Mucosa of rectum (tissue), 2 donors: ENCODE results near the gene RFPL1.
"Not testable (repeated sequence)": the region's sequence is repeated elsewhere in the genome, so short reads cannot be mapped to it uniquely, and the experiment has no call there.

ENCODE experiments used
- H3K27ac ChIP-seq, 2 donors: one replicate each; pipeline ENCODE4 v1.7.0; 2013; ENCODE audit warnings: inconsistent platforms in 2 of 2, low read depth in 2 of 2, low read length in 2 of 2
- H3K27me3 ChIP-seq, 2 donors: one replicate each; pipeline ENCODE4 v1.7.0; 2013; ENCODE audit warnings: low read length in 2 of 2; ENCODE audit not compliant: control insufficient read depth in 2 of 2, insufficient read depth in 2 of 2
- H3K36me3 ChIP-seq, 2 donors: one replicate each; pipeline ENCODE4 v1.7.0; 2013; ENCODE audit warnings: low read length in 2 of 2; ENCODE audit not compliant: control insufficient read depth in 2 of 2, insufficient read depth in 2 of 2
- H3K4me1 ChIP-seq, 2 donors: one replicate each; pipeline ENCODE4 v1.7.0; 2013; ENCODE audit warnings: low read length in 2 of 2, mild to moderate bottlenecking in 1 of 2; ENCODE audit not compliant: control insufficient read depth in 2 of 2, insufficient read depth in 2 of 2
- H3K4me3 ChIP-seq, 2 donors: one replicate each; pipeline ENCODE4 v1.7.0; 2013; ENCODE audit warnings: low read length in 2 of 2
- H3K9ac ChIP-seq, 2 donors: one replicate each; pipeline ENCODE4 v1.7.0; 2013; ENCODE audit warnings: low read length in 2 of 2, low read depth in 1 of 2, mild to moderate bottlenecking in 1 of 2
- H3K9me3 ChIP-seq, 2 donors: one replicate each; pipeline ENCODE4 v1.7.0; 2013; ENCODE audit warnings: low read length in 2 of 2; ENCODE audit not compliant: control insufficient read depth in 2 of 2
- donor health status: healthy.
- donor health status: Normal muscosa, but diverticular disease.

RFPL1 gene

GRCh38 chr22:29408940-29409339 lies 29.4 kb upstream of the RFPL1 start:
- Histone ChIP-seq H3K27me3 (no peaks in the 10 kb centered on the region), H3K9ac (no peak overlapping the region), H3K36me3 (no peaks in the 10 kb centered on the region), H3K27ac (no peak overlapping the region), H3K4me3 (no peak overlapping the region), H3K9me3 (no peaks in the 10 kb centered on the region), H3K4me1 (no peaks in the 10 kb centered on the region)

DNA sequence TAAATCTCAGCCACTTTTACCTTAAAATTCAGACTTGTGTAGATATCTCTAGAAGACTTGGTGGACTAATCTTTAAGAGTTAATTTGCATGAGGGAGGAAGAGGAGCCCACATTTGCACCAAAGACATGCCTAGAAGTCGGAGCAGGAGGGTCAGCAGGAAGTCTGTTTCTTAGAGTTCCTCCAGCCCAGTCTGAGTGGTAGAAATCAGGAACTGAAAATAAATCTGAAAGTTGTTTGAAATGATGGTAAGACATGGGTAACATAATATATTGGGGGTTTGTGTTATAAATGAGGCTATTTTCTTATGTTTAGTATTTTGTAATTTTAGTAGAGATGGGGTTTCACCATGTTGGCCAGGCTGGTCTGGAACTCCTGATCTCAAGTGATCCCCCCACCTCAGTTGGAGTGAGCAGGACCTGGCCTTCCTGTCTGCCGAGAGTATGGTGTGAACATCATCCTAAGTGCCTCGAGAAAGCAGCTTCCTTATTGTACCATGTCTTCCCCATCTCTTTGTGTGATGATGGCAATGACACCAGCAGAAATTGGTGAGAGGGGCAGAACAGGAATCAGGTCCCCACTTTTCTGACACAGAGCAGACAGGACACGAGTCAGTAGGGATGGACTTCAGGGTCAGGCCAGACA lies 26.7 kb upstream of the RFPL1 start:
- not testable (repeated sequence) for H3K27me3 ChIP-seq, H3K27ac ChIP-seq, H3K4me1 ChIP-seq, H3K9me3 ChIP-seq, H3K36me3 ChIP-seq, H3K4me3 ChIP-seq, H3K9ac ChIP-seq

GRCh38 chr22:29412772-29413171 lies 25.6 kb upstream of the RFPL1 start:
- H3K4me3 ChIP-seq, H3K36me3 ChIP-seq, H3K27ac ChIP-seq, H3K9ac ChIP-seq, H3K4me1 ChIP-seq, H3K27me3 ChIP-seq, H3K9me3 ChIP-seq: not testable (repeated sequence)

- Histone ChIP-seq H3K27ac (peak overlapping the region; percentile 42 to 52), H3K9ac (peak overlapping the region in 1 of 2 donors; percentile 19), H3K4me3 (peak overlapping the region; percentile 70 to 77)
Measured at GRCh38 chr22:29414951-29415591, 23.3 kb upstream of the RFPL1 start.

DNA sequence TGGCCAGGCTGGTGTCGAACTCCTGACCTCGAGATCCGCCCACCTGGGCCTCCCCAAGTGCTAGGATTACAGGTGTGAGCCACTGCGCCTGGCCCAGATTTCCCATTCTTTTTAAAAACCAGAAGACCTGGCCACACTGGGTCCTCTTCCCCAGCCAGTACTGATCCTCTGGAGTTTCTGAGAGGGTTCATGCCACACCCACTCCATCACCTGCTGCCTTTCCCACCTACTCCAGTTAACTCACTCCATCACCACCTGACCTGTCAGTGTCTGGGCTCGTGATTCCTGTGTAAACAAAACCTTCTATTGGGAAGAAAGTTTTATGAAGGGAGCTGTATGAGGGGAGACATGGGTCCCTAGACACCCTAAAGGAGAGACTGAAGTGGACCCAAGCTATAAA lies 19.7 kb upstream of the RFPL1 start:
- not testable (repeated sequence) for H3K9me3 ChIP-seq, H3K9ac ChIP-seq, H3K4me1 ChIP-seq, H3K36me3 ChIP-seq, H3K27me3 ChIP-seq, H3K4me3 ChIP-seq, H3K27ac ChIP-seq

More at GRCh38 chr22:29414951-29415591, 23.3 kb upstream of the RFPL1 start:
- not testable (repeated sequence) for H3K9me3 ChIP-seq, H3K36me3 ChIP-seq, H3K4me1 ChIP-seq, H3K27me3 ChIP-seq

DNA sequence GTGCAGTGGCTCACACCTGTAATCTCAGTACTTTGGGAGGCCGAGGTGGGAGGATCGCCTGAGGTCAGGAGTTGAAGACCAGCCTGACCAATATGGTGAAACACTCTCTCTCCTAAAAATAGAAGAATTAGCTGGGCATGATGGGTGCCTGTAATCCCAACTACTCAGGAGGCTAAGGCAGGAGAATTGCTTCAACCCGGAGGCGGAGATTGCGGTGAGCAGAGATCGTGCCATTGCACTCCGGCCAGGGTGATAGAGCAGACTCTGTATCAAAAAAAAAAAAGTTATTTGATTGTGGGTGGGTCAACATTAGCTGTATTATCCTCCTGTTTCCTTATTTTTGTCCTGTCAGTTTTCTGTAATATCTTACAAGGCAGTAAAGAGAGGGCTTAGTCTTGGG lies 11.9 kb upstream of the RFPL1 start:
- Histone ChIP-seq H3K4me3 (no peak overlapping the region), H3K4me1 (no peaks in the 10 kb centered on the region), H3K27ac (no peak overlapping the region), H3K9ac (no peak overlapping the region), H3K9me3 (no peaks in the 10 kb centered on the region), H3K27me3 (no peaks in the 10 kb centered on the region), H3K36me3 (no peaks in the 10 kb centered on the region)

DNA sequence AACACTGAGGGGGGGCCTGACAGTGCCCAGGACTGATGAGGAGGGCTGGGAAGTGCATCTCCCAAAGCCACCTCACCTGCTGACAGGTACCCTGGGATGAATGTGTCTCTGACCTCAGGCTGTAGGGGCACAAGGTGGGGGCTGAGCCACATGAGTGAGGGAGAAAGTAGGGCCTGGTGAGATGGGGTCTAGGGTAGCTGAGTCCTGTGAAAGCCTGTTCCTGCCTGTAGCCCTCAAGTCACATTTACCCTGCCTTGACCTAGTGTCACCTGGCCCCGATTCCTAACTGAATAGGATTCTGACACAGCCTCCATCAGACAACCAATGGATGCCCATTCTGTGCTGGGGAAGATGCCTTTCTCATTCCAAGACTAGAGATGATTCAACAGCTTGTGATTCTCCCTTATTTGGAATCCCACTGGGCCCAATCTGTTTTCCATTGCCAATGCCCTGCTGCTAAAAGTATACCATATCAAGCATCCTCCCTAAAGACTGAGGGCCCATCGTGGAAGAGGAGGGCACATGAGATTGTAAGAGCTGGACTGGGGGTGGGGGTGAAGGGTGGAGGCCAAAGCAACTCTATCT lies 11.1 kb upstream of the RFPL1 start:
- Histone ChIP-seq H3K27ac (no peak overlapping the region), H3K9me3 (no peaks in the 10 kb centered on the region), H3K27me3 (no peaks in the 10 kb centered on the region)

GRCh38 chr22:29431986-29432385 lies 6.4 kb upstream of the RFPL1 start:
- Histone ChIP-seq H3K36me3 (no peaks in the 10 kb centered on the region), H3K4me3 (no peak overlapping the region), H3K4me1 (no peaks in the 10 kb centered on the region), H3K27ac (no peak overlapping the region), H3K27me3 (peaks cover 0 to 4% of the 10 kb centered on the region in 2 donors), H3K9ac (no peak overlapping the region), H3K9me3 (no peaks in the 10 kb centered on the region)

More for the DNA sequence above, 11.1 kb upstream of the RFPL1 start:
- no peak overlapping the region for H3K4me3 ChIP-seq
- H3K36me3 ChIP-seq, result no peaks in the 10 kb centered on the region
- no peak overlapping the region for H3K9ac ChIP-seq
- no peaks in the 10 kb centered on the region for H3K4me1 ChIP-seq

GRCh38 chr22:29433856-29434255 lies 4.5 kb upstream of the RFPL1 start:
- Histone ChIP-seq H3K9me3 (no peaks in the 10 kb centered on the region), H3K27me3 (peaks cover 0 to 4% of the 10 kb centered on the region in 2 donors), H3K9ac (no peak overlapping the region), H3K4me3 (no peak overlapping the region), H3K27ac (no peak overlapping the region), H3K36me3 (no peaks in the 10 kb centered on the region), H3K4me1 (no peaks in the 10 kb centered on the region)

DNA sequence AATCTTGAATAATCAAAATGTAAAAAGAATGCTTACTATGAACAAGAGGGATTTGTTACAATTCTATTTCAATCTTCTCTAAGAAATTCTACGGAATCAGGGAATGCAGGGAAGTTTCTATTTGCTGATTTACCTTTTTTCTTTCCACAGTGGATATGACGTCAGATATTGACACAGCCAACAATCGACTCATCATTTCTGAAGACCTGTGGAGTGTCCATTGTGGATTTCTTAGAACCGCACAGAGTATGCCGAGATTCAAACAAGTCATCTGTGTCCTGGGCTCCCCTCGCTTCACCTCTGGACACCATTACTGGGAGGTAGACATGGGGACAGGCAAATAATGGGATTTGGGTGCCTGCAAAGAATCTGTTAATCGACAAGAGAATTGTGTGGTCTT lies 4.1 kb upstream of the RFPL1 start:
- no peaks in the 10 kb centered on the region for H3K36me3 ChIP-seq
- no peaks in the 10 kb centered on the region for H3K9me3 ChIP-seq
- H3K4me3 ChIP-seq, result no peak overlapping the region
- peaks cover 0 to 4% of the 10 kb centered on the region in 2 donors for H3K27me3 ChIP-seq
- no peak overlapping the region for H3K9ac ChIP-seq
- no peak overlapping the region for H3K27ac ChIP-seq
- no peaks in the 10 kb centered on the region for H3K4me1 ChIP-seq
